Esophagus muscularis mucosa (tissue), 4 donors: ENCODE results near the gene CLCN7.

ENCODE experiments used
- CTCF ChIP-seq, 3 experiments: fragments of 200-600 bp in 2 of 3; fragments of 450-650 bp in 1 of 3; sonication (generic) in 2 of 3; IDR thresholded peaks; one replicate each; pipeline ENCODE4 v1.5.1; 2017 to 2019; ENCODE audit warnings: antibody characterized with exemption in 3 of 3, mild to moderate bottlenecking in 2 of 3, moderate library complexity in 1 of 3
- EP300 ChIP-seq: sonication (generic); formaldehyde crosslinking; IDR thresholded peaks from one replicate; pipeline ENCODE4 v1.6.1; 2017; ENCODE audit warnings: antibody characterized with exemption
- POLR2A ChIP-seq: fragments of 450-650 bp; IDR thresholded peaks from one replicate; pipeline ENCODE4 v1.6.1; 2017; ENCODE audit warnings: antibody characterized with exemption, moderate library complexity, mild to moderate bottlenecking, low read depth
- POLR2AphosphoS5 ChIP-seq, 2 donors: sonication (generic); formaldehyde crosslinking; IDR thresholded peaks; one replicate each; pipeline ENCODE4 v1.6.1; 2017; ENCODE audit warnings: antibody characterized with exemption in 2 of 2

GRCh38 chr16:1506494-1507213 is 31.8 kb upstream of the CLCN7 start:
- no peak for TF ChIP-seq CTCF (IDR thresholded peaks at IDR 0.05)
- no peak for TF ChIP-seq POLR2A
- no peak for TF ChIP-seq POLR2AphosphoS5 (IDR thresholded peaks at IDR 0.05)
- no peak for TF ChIP-seq EP300
